Measurements from ENCODE around the gene ARL13A. TPM values are rescaled to one million over a fixed set of nuclear protein-coding genes. Genes with fewer than 3 reads are reported as not detected.

ARL13A gene
- total RNA-seq: not detected
- polyA plus RNA-seq: not detected
- long read RNA-seq, donor 1: 0 reads
- long read RNA-seq, donor 2: 0 reads
- long read RNA-seq, donor 3: 0 reads

- Histone ChIP-seq H3K9me3 (peaks cover 0 to 5% (median 0%) of the 10 kb centered on the region in 11 donors), H3K27me3 (no peaks in the 10 kb centered on the region), H3K36me3 (no peaks in the 10 kb centered on the region), H3K27ac (no peak within 1 kb of the TSS), H3K4me1 (no peaks in the 10 kb centered on the region), H3K4me3 (no peak within 1 kb of the TSS)
- ATAC-seq (no peak), DNase-seq (no peak)
- WGBS, 2 donors: 94% methylated on average over 2 of the region's 2 CpGs
- intact Hi-C loops (cut with DNase I): no loop called here
- no peak for TF ChIP-seq CTCF (IDR thresholded peaks at IDR 0.05)
Measured at GRCh38 chrX:100969408-100969807, at the start of gene ARL13A. Gene ARL13A (plus strand): TSS chrX:100969708. CDS start chrX:100973690, 3,982 bp downstream.

- peaks cover 0 to 3% (median 0%) of the 10 kb centered on the region in 9 donors for H3K4me1 ChIP-seq
- no peaks in the 10 kb centered on the region for H3K36me3 ChIP-seq
- no peak for DNase-seq
- ATAC-seq: no peak
- H3K9me3 ChIP-seq: no peaks in the 10 kb centered on the region
- no peak overlapping the region for H3K27ac ChIP-seq
- H3K27me3 ChIP-seq: peaks cover 0 to 21% (median 0%) of the 10 kb centered on the region in 7 donors
- WGBS, 2 donors: 77 to 78% methylated on average over 3 of the region's 3 CpGs
- no peak overlapping the region for H3K4me3 ChIP-seq
- intact Hi-C loops (cut with DNase I): no loop called here
- TF ChIP-seq CTCF (IDR thresholded peaks at IDR 0.05): no peak
Measured at GRCh38 chrX:100924375-100924774, 45.1 kb upstream of the ARL13A start.

GRCh38 chrX:100926453-100926852, 43.1 kb upstream of the ARL13A start:
- peaks cover 0 to 4% (median 0%) of the 10 kb centered on the region in 11 donors for H3K9me3 ChIP-seq
- H3K4me3 ChIP-seq: no peak overlapping the region
- no peak overlapping the region for H3K27ac ChIP-seq
- no peak for ATAC-seq
- peaks cover 0 to 5% (median 0%) of the 10 kb centered on the region in 9 donors for H3K4me1 ChIP-seq
- peaks cover 0 to 40% (median 0%) of the 10 kb centered on the region in 7 donors for H3K27me3 ChIP-seq
- no peaks in the 10 kb centered on the region for H3K36me3 ChIP-seq
- WGBS, 2 donors: 81 to 85% methylated on average over 2 of the region's 2 CpGs
- no peak for DNase-seq
- no peak for TF ChIP-seq CTCF (IDR thresholded peaks at IDR 0.05)
- intact Hi-C loops (cut with DNase I): no loop called here

- Histone ChIP-seq H3K9me3 (peaks cover 0 to 5% (median 0%) of the 10 kb centered on the region in 11 donors), H3K4me3 (peak within 1 kb of the TSS in 7 of 10 donors; percentile 10 to 47 (median 41)), H3K4me1 (peaks cover 0 to 5% (median 0%) of the 10 kb centered on the region in 9 donors), H3K36me3 (no peaks in the 10 kb centered on the region), H3K27me3 (peaks cover 0 to 56% (median 0%) of the 10 kb centered on the region in 7 donors), H3K27ac (no peak within 1 kb of the TSS)
- 2% methylated on average over 42 to 51 of the region's 51 CpGs for WGBS, 2 donors
- peak; percentile 4 to 28 for DNase-seq
- TF ChIP-seq CTCF (IDR thresholded peaks at IDR 0.05): no peak
- peak in 2 of 8 donors; percentile 24 to 51 for ATAC-seq
- intact Hi-C loops (cut with DNase I): no loop called here
Measured at GRCh38 chrX:100928660-100929613, 40.6 kb upstream of the ARL13A start, which contains the start of gene XKRX. Gene XKRX (minus strand): TSS chrX:100928917. CDS start chrX:100928304, 613 bp downstream.

All from heart right ventricle (tissue), 16 donors.